ENCODE measurements around the gene RFX1.
"Not testable (repeated sequence)": the region's sequence is repeated elsewhere in the genome, so short reads cannot be mapped to it uniquely, and the experiment has no call there.

Gene RFX1

GRCh38 chr19:14006085-14006765 is at the start of gene RFX1:
Gene RFX1, minus strand, starts transcription at chr19:14006320. Its CDS starts 12,477 bp downstream, at chr19:13993843.
- DNase-seq (ENCODE audit: low spot score), result peak; percentile 100

- DNase-seq (ENCODE audit: low spot score), result no peak
Measured at GRCh38 chr19:14055396-14055795, 49.3 kb upstream of the RFX1 start.

GRCh38 chr19:14054721-14055120 is 48.6 kb upstream of the RFX1 start:
- no peak for DNase-seq (ENCODE audit: low spot score)

GRCh38 chr19:14054099-14054498 is 48.0 kb upstream of the RFX1 start:
- DNase-seq (ENCODE audit: low spot score), result no peak

- DNase-seq (ENCODE audit: low spot score), result no peak
Measured at GRCh38 chr19:14053500-14053899, 47.4 kb upstream of the RFX1 start.

GRCh38 chr19:14053032-14053431 is 46.9 kb upstream of the RFX1 start:
- no peak for DNase-seq (ENCODE audit: low spot score)

- DNase-seq (ENCODE audit: low spot score), result no peak
Measured at GRCh38 chr19:14052470-14052869, 46.4 kb upstream of the RFX1 start.

- no peak for DNase-seq (ENCODE audit: low spot score)
Measured at GRCh38 chr19:14051980-14052379, 45.9 kb upstream of the RFX1 start.

GRCh38 chr19:14050961-14051360 is 44.8 kb upstream of the RFX1 start:
- not testable (repeated sequence) for DNase-seq (ENCODE audit: low spot score)

GRCh38 chr19:14050512-14050911 is 44.4 kb upstream of the RFX1 start:
- DNase-seq (ENCODE audit: low spot score), result no peak

GRCh38 chr19:14048443-14049153 is 42.5 kb upstream of the RFX1 start:
- no peak for DNase-seq (ENCODE audit: low spot score)

- DNase-seq (ENCODE audit: low spot score), result not testable (repeated sequence)
Measured at GRCh38 chr19:14047866-14048265, 41.7 kb upstream of the RFX1 start.

- DNase-seq (ENCODE audit: low spot score), result not testable (repeated sequence)
Measured at GRCh38 chr19:14042659-14043608, 36.8 kb upstream of the RFX1 start.

GRCh38 chr19:14039181-14039580 is 33.1 kb upstream of the RFX1 start:
- DNase-seq (ENCODE audit: low spot score), result no peak

GRCh38 chr19:14035706-14036105 is 29.6 kb upstream of the RFX1 start:
- DNase-seq (ENCODE audit: low spot score), result no peak

GRCh38 chr19:14035159-14035558 is 29.0 kb upstream of the RFX1 start:
- DNase-seq (ENCODE audit: low spot score), result not testable (repeated sequence)

GRCh38 chr19:14033946-14034345 is 27.8 kb upstream of the RFX1 start:
- DNase-seq (ENCODE audit: low spot score), result no peak

- DNase-seq (ENCODE audit: low spot score), result peak; percentile 75
Measured at GRCh38 chr19:14031719-14032480, 25.8 kb upstream of the RFX1 start, which contains the start of gene IL27RA. Gene IL27RA, plus strand, starts transcription at chr19:14031762. Its CDS starts 111 bp downstream, at chr19:14031873.

- no peak for DNase-seq (ENCODE audit: low spot score)
Measured at GRCh38 chr19:14030997-14031718, 25.0 kb upstream of the RFX1 start.

GRCh38 chr19:14028901-14029300 is 22.8 kb upstream of the RFX1 start:
- no peak for DNase-seq (ENCODE audit: low spot score)
